Fibroblast of mammary gland (primary cell): ENCODE data around the gene MKLN1.

Source experiments
- DNase-seq: peaks from one replicate; pipeline ENCODE4 v3.0.0-alpha.2; 2010; ENCODE audit warnings: low read depth
- H3K4me3 ChIP-seq: 2 replicates; pipeline ENCODE4 v1.5.1; 2011; ENCODE audit warnings: low read depth, mild to moderate bottlenecking, low read length, moderate library complexity; ENCODE audit not compliant: control insufficient read depth
- CTCF ChIP-seq: conservative IDR thresholded peaks from 2 replicates; pipeline ENCODE4 v1.5.1; 2011; ENCODE audit warnings: low read depth, low read length, inconsistent platforms; ENCODE audit not compliant: control insufficient read depth, insufficient read depth

The MKLN1 gene

GRCh38 chr7:131493581-131493980 is 165.9 kb downstream of the MKLN1 start:
- no peak for DNase-seq
- H3K4me3 ChIP-seq = no peak overlapping the region
- no peak for TF ChIP-seq CTCF

- H3K4me3 ChIP-seq = no peak overlapping the region
- no peak for DNase-seq
- no peak for TF ChIP-seq CTCF
Measured at GRCh38 chr7:131494182-131494581, 166.5 kb downstream of the MKLN1 start.

- TF ChIP-seq CTCF = no peak
- no peak for DNase-seq
- no peak overlapping the region for H3K4me3 ChIP-seq
Measured at GRCh38 chr7:131495669-131496498, 168.2 kb downstream of the MKLN1 start.

- peak; percentile 48 for DNase-seq
- H3K4me3 ChIP-seq = no peak overlapping the region
- TF ChIP-seq CTCF = no peak
Measured at GRCh38 chr7:131497454-131497853, 169.8 kb downstream of the MKLN1 start.

GRCh38 chr7:131498237-131498885 is 170.7 kb downstream of the MKLN1 start:
- peak; percentile 83 for DNase-seq
- H3K4me3 ChIP-seq = no peak overlapping the region
- no peak for TF ChIP-seq CTCF

- no peak for TF ChIP-seq CTCF
- DNase-seq = no peak
- no peak overlapping the region for H3K4me3 ChIP-seq
Measured at GRCh38 chr7:131499801-131500200, 172.1 kb downstream of the MKLN1 start.
